ENCODE measurements around the gene SQOR. TPM values are rescaled to one million over a fixed set of nuclear protein-coding genes. Genes with fewer than 3 reads are reported as not detected.

SQOR gene
- total and polyA plus RNA-seq, 2 donors (not counting 1 experiment from before 2014, with no cell fraction given): 25.6 to 29.1 TPM

GRCh38 chr15:45654749-45655148, 19.9 kb downstream of the SQOR start:
- H3K79me2 ChIP-seq (ENCODE audit: control insufficient read depth, insufficient read depth, low read length): peaks cover 75% of the 10 kb centered on the region
- peaks cover 88% of the 10 kb centered on the region for H4K20me1 ChIP-seq (ENCODE audit: control insufficient read depth, insufficient read depth, low read length, poor library complexity, severe bottlenecking)
- CTCF ChIA-PET: no interaction called here
- peaks cover 0 to 6% (median 0%) of the 10 kb centered on the region in 3 donors for H3K9me3 ChIP-seq (ENCODE audit: control extremely low read depth in 1 of 3, control insufficient read depth in 2 of 3, insufficient read depth in 1 of 3, low read length in 2 of 3)
- WGBS (ENCODE audit: insufficient coverage): no CpG with 5 or more reads among the region's 6 CpGs
- no peak overlapping the region for H3K27ac ChIP-seq (ENCODE audit: low read length in 2 of 2)
- ATAC-seq (ENCODE audit: low read depth) (no peak), DNase-seq (no peak)
- H3K9me3 Mint-ChIP-seq (ENCODE audit: insufficient read depth): no peaks in the 10 kb centered on the region
- POLR2A ChIA-PET: no interaction called here
- TF ChIP-seq EZH2 (IDR thresholded peaks at IDR 0.05; ENCODE audit: borderline replicate concordance, insufficient read depth, low read depth, low read length, poor library complexity, severe bottlenecking): no peak
- no peak for TF ChIP-seq CTCF (IDR thresholded peaks at IDR 0.05)
- H3K36me3 ChIP-seq (replicated peaks in 1 of 2; ENCODE audit: control extremely low read depth in 1 of 2, control insufficient read depth in 1 of 2, extremely low read depth in 1 of 2, insufficient read depth in 2 of 2, low read length in 1 of 2): peaks cover 0 to 13% of the 10 kb centered on the region in 2 experiments
- peaks cover 3 to 6% of the 10 kb centered on the region in 2 donors for H3K4me1 ChIP-seq (ENCODE audit: control insufficient read depth in 2 of 2, insufficient read depth in 2 of 2, low read length in 2 of 2)
- H3K27ac Mint-ChIP-seq: no peak overlapping the region
- H3K4me3 Mint-ChIP-seq: no peak overlapping the region
- no peaks in the 10 kb centered on the region for H3K27me3 Mint-ChIP-seq
- H3K9ac ChIP-seq (ENCODE audit: low read length): no peak overlapping the region
- H3K4me1 Mint-ChIP-seq: peaks cover 23% of the 10 kb centered on the region
- H3K4me2 ChIP-seq (replicated peaks; ENCODE audit: low read depth, low read length, poor library complexity, severe bottlenecking): no peak overlapping the region
- intact Hi-C loops (cut with micrococcal nuclease): no loop called here
- H3K27me3 ChIP-seq (replicated peaks in 1 of 4; ENCODE audit: control extremely low read depth in 1 of 4, control insufficient read depth in 3 of 4, insufficient read depth in 4 of 4, low read length in 3 of 4): no peaks in the 10 kb centered on the region
- no peak overlapping the region for H3K4me3 ChIP-seq (ENCODE audit: control extremely low read depth in 1 of 5, extremely low read depth in 1 of 5, insufficient read depth in 1 of 5, low read depth in 2 of 5, low read length in 4 of 5)
- no peak overlapping the region for H2AFZ ChIP-seq (ENCODE audit: insufficient read depth, low read depth, low read length, poor library complexity, severe bottlenecking)

GRCh38 chr15:45657254-45657653, 22.4 kb downstream of the SQOR start:
- Histone ChIP-seq H2AFZ (ENCODE audit: insufficient read depth, low read depth, low read length, poor library complexity, severe bottlenecking) (no peak overlapping the region), H3K27me3 (replicated peaks in 1 of 4; ENCODE audit: control extremely low read depth in 1 of 4, control insufficient read depth in 3 of 4, insufficient read depth in 4 of 4, low read length in 3 of 4) (no peaks in the 10 kb centered on the region), H3K4me1 (ENCODE audit: control insufficient read depth in 2 of 2, insufficient read depth in 2 of 2, low read length in 2 of 2) (peaks cover 3 to 6% of the 10 kb centered on the region in 2 donors), H3K36me3 (replicated peaks in 1 of 2; ENCODE audit: control extremely low read depth in 1 of 2, control insufficient read depth in 1 of 2, extremely low read depth in 1 of 2, insufficient read depth in 2 of 2, low read length in 1 of 2) (peaks cover 0 to 27% of the 10 kb centered on the region in 2 experiments), H4K20me1 (ENCODE audit: control insufficient read depth, insufficient read depth, low read length, poor library complexity, severe bottlenecking) (peaks cover 64% of the 10 kb centered on the region), H3K4me3 (ENCODE audit: control extremely low read depth in 1 of 5, extremely low read depth in 1 of 5, insufficient read depth in 1 of 5, low read depth in 2 of 5, low read length in 4 of 5) (no peak overlapping the region), H3K79me2 (ENCODE audit: control insufficient read depth, insufficient read depth, low read length) (peaks cover 50% of the 10 kb centered on the region), H3K9me3 (ENCODE audit: control extremely low read depth in 1 of 3, control insufficient read depth in 2 of 3, insufficient read depth in 1 of 3, low read length in 2 of 3) (no peaks in the 10 kb centered on the region), H3K27ac (ENCODE audit: low read length in 2 of 2) (no peak overlapping the region), H3K9ac (ENCODE audit: low read length) (no peak overlapping the region), H3K4me2 (replicated peaks; ENCODE audit: low read depth, low read length, poor library complexity, severe bottlenecking) (no peak overlapping the region)
- no peak overlapping the region for H3K4me3 Mint-ChIP-seq
- no peaks in the 10 kb centered on the region for H3K9me3 Mint-ChIP-seq (ENCODE audit: insufficient read depth)
- no peak overlapping the region for H3K27ac Mint-ChIP-seq
- 100% methylated on average over 2 of the region's 2 CpGs for WGBS (ENCODE audit: insufficient coverage)
- TF ChIP-seq EZH2 (IDR thresholded peaks at IDR 0.05; ENCODE audit: borderline replicate concordance, insufficient read depth, low read depth, low read length, poor library complexity, severe bottlenecking) (no peak), CTCF (IDR thresholded peaks at IDR 0.05) (no peak)
- no peaks in the 10 kb centered on the region for H3K27me3 Mint-ChIP-seq
- POLR2A ChIA-PET: no interaction called here
- intact Hi-C loops (cut with micrococcal nuclease): no loop called here
- DNase-seq: no peak
- CTCF ChIA-PET: no interaction called here
- H3K4me1 Mint-ChIP-seq: peaks cover 21% of the 10 kb centered on the region
- no peak for ATAC-seq (ENCODE audit: low read depth)
